ENCODE data around the gene FLT3LG.

GRCh38 chr19:49514151-49514550, 40.1 kb downstream of the FLT3LG start:
- no peak for TF ChIP-seq CTCF (IDR thresholded peaks at IDR 0.05)
- TF ChIP-seq POLR2A (IDR thresholded peaks at IDR 0.05), result no peak
